Loucy (cell line): Measurements from ENCODE around the gene CCDC83.
A peak's percentile ranks its signal among the peaks of the same experiment; 100 is the strongest.

Source experiments
- H2AFZ ChIP-seq: fragments of 200-600 bp; sonication (generic); 2 replicates; pipeline ENCODE4 v1.6.0; 2016; ENCODE audit warnings: antibody characterized with exemption, mild to moderate bottlenecking, low read length, moderate library complexity
- H3F3A ChIP-seq: fragments of 200-600 bp; 2 replicates; pipeline ENCODE4 v1.6.0; 2016; ENCODE audit warnings: antibody characterized with exemption, low read depth, mild to moderate bottlenecking
- H3K27me3 ChIP-seq: fragments of 200-600 bp; sonication (generic); 2 replicates; pipeline ENCODE4 v1.6.1; 2014; ENCODE audit warnings: low read length, mild to moderate bottlenecking; ENCODE audit not compliant: insufficient read depth, poor library complexity, severe bottlenecking
- H3K36me3 ChIP-seq: fragments of 200-600 bp; sonication (generic); 2 replicates; pipeline ENCODE4 v1.6.1; 2016; ENCODE audit warnings: low read length; ENCODE audit not compliant: insufficient read depth
- H3K4me1 ChIP-seq: fragments of 200-600 bp; sonication (generic); 2 replicates; pipeline ENCODE4 v1.5.1; 2014; ENCODE audit warnings: low read length, mild to moderate bottlenecking; ENCODE audit not compliant: insufficient read depth, poor library complexity, severe bottlenecking
- H3K4me2 ChIP-seq: fragments of 200-600 bp; sonication (generic); 2 replicates; pipeline ENCODE4 v1.6.0; 2014; ENCODE audit warnings: antibody characterized with exemption, low read length, low read depth, mild to moderate bottlenecking; ENCODE audit not compliant: poor library complexity, severe bottlenecking
- H3K4me3 ChIP-seq: fragments of 200-600 bp; sonication (generic); 2 replicates; pipeline ENCODE4 v1.5.1; 2014; ENCODE audit warnings: low read length, mild to moderate bottlenecking, mixed read lengths; ENCODE audit not compliant: poor library complexity, severe bottlenecking
- H3K79me2 ChIP-seq: fragments of 200-600 bp; sonication (generic); 2 replicates; pipeline ENCODE4 v1.6.1; 2014; ENCODE audit warnings: low read length; ENCODE audit not compliant: insufficient read depth
- H3K9ac ChIP-seq: fragments of 200-600 bp; sonication (generic); 2 replicates; pipeline ENCODE4 v1.6.0; 2014; ENCODE audit warnings: mild to moderate bottlenecking, low read depth, low read length, moderate library complexity; ENCODE audit not compliant: poor library complexity, severe bottlenecking
- H3K9me2 ChIP-seq: fragments of 200-600 bp; sonication (generic); replicated peaks from 2 replicates; pipeline ENCODE4 v1.6.1; 2016; ENCODE audit warnings: low read depth, low read length, mixed read lengths
- H3K9me3 ChIP-seq: fragments of 200-600 bp; sonication (generic); 2 replicates; pipeline ENCODE4 v1.6.1; 2014; ENCODE audit warnings: mild to moderate bottlenecking, antibody characterized with exemption, low read length, low read depth; ENCODE audit not compliant: insufficient read depth
- H4K20me1 ChIP-seq: fragments of 200-600 bp; sonication (generic); 2 replicates; pipeline ENCODE4 v1.6.0; 2014; ENCODE audit warnings: antibody characterized with exemption, low read length, mild to moderate bottlenecking; ENCODE audit not compliant: insufficient read depth, poor library complexity, severe bottlenecking
- EZH2phosphoT487 ChIP-seq: fragments of 200-600 bp; IDR thresholded peaks from 2 replicates; pipeline ENCODE4 v1.6.1; 2018; ENCODE audit warnings: antibody characterized with exemption, mild to moderate bottlenecking, moderate library complexity, borderline replicate concordance
- TF ChIP-seq, protein P1 (sequence below): fragments of 200-600 bp; sonication (generic); conservative IDR thresholded peaks from 2 replicates; pipeline ENCODE4 v1.5.1; 2014; ENCODE audit warnings: mild to moderate bottlenecking, antibody characterized with exemption, low read length

The CCDC83 gene

DNA sequence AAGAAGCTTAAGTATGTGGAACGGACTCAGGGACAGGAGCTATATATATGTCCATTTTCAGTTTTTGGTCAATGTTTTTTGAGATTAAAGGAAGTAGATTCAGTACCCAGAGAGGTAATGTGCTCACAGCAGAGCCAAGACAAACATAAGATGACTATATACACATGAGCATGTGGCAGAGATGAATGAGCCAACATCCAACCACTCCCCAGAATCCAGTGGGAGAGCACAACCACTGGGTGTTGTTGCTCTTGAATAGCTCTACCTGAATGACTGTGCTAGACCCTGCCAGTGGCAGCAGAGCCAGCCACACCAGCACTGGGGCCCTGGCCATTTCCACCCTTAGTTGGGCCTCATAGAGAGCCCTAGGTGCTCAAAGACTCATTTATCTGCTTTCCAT lies 33.5 kb upstream of the CCDC83 start:
- no peaks in the 10 kb centered on the region for H3K36me3 ChIP-seq
- no peak overlapping the region for H2AFZ ChIP-seq
- peaks cover 13% of the 10 kb centered on the region for H3K4me1 ChIP-seq
- no peak overlapping the region for H3K9ac ChIP-seq
- no peaks in the 10 kb centered on the region for H3K9me3 ChIP-seq
- H3K4me3 ChIP-seq, result no peak overlapping the region
- H3F3A ChIP-seq, result no peaks in the 10 kb centered on the region
- H3K27me3 ChIP-seq, result peaks cover 30% of the 10 kb centered on the region
- H3K79me2 ChIP-seq, result no peaks in the 10 kb centered on the region
- H3K9me2 ChIP-seq, result no peaks in the 10 kb centered on the region
- H3K4me2 ChIP-seq, result no peak overlapping the region
- H4K20me1 ChIP-seq, result no peaks in the 10 kb centered on the region
- no peak for TF ChIP-seq EZH2phosphoT487
- TF ChIP-seq, protein P1, sequence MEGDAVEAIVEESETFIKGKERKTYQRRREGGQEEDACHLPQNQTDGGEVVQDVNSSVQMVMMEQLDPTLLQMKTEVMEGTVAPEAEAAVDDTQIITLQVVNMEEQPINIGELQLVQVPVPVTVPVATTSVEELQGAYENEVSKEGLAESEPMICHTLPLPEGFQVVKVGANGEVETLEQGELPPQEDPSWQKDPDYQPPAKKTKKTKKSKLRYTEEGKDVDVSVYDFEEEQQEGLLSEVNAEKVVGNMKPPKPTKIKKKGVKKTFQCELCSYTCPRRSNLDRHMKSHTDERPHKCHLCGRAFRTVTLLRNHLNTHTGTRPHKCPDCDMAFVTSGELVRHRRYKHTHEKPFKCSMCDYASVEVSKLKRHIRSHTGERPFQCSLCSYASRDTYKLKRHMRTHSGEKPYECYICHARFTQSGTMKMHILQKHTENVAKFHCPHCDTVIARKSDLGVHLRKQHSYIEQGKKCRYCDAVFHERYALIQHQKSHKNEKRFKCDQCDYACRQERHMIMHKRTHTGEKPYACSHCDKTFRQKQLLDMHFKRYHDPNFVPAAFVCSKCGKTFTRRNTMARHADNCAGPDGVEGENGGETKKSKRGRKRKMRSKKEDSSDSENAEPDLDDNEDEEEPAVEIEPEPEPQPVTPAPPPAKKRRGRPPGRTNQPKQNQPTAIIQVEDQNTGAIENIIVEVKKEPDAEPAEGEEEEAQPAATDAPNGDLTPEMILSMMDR, result no peak

DNA sequence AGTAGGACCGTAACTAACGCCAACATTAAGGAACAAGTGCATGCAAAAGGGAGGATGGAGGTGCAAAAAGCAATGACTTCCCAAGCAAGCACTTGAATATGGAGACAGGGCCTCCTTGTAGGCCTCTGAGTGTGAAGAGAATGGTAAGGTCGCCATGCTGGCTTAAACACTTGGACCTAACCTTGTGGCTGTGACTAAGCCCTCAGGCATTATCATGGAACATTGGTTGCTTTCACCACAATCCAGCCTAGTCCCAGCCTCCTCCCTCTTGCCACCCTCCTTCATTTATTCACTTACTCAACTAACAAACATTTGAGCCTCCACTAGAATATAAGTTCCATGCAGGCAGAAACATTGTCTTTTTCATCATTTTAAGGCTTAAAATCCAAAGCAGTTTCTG lies 32.4 kb upstream of the CCDC83 start:
- no peak for TF ChIP-seq EZH2phosphoT487
- TF ChIP-seq, protein P1, result no peak
- Histone ChIP-seq H3F3A (no peaks in the 10 kb centered on the region), H3K9ac (no peak overlapping the region), H3K79me2 (no peaks in the 10 kb centered on the region), H3K4me3 (no peak overlapping the region), H3K4me2 (no peak overlapping the region), H3K27me3 (peaks cover 30% of the 10 kb centered on the region), H2AFZ (no peak overlapping the region), H3K36me3 (no peaks in the 10 kb centered on the region), H3K4me1 (peaks cover 18% of the 10 kb centered on the region), H3K9me2 (no peaks in the 10 kb centered on the region), H4K20me1 (no peaks in the 10 kb centered on the region), H3K9me3 (no peaks in the 10 kb centered on the region)

DNA sequence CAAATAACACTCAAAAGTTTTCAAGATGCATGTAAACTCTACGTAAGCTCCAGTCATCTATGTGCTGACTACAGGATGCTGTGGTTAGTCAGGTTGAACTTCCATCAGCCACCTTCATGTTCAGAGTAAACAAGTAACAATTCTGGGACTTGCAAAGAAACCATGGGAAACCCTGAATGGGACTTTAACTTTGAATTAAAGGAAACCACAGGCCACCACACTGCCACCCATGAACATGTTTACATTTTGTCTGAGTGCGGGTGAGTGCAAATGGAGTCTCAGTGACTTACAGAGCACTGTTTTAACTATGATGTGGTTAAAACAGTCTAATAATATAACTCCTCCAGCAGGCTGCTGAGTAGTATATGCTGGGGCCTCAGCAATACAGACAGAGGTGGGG lies 31.4 kb upstream of the CCDC83 start:
- peak overlapping the region; percentile 32 for H3K4me2 ChIP-seq
- no peak overlapping the region for H3K9ac ChIP-seq
- no peaks in the 10 kb centered on the region for H3K36me3 ChIP-seq
- H2AFZ ChIP-seq, result no peak overlapping the region
- no peaks in the 10 kb centered on the region for H3K79me2 ChIP-seq
- no peak for TF ChIP-seq EZH2phosphoT487
- TF ChIP-seq, protein P1, result no peak
- no peaks in the 10 kb centered on the region for H3F3A ChIP-seq
- H3K4me3 ChIP-seq, result peak overlapping the region; percentile 18
- H4K20me1 ChIP-seq, result no peaks in the 10 kb centered on the region
- no peaks in the 10 kb centered on the region for H3K9me2 ChIP-seq
- peaks cover 21% of the 10 kb centered on the region for H3K4me1 ChIP-seq
- H3K9me3 ChIP-seq, result no peaks in the 10 kb centered on the region
- peaks cover 30% of the 10 kb centered on the region for H3K27me3 ChIP-seq
